Measurements from ENCODE around the gene ITPRID2.

The ITPRID2 gene

DNA sequence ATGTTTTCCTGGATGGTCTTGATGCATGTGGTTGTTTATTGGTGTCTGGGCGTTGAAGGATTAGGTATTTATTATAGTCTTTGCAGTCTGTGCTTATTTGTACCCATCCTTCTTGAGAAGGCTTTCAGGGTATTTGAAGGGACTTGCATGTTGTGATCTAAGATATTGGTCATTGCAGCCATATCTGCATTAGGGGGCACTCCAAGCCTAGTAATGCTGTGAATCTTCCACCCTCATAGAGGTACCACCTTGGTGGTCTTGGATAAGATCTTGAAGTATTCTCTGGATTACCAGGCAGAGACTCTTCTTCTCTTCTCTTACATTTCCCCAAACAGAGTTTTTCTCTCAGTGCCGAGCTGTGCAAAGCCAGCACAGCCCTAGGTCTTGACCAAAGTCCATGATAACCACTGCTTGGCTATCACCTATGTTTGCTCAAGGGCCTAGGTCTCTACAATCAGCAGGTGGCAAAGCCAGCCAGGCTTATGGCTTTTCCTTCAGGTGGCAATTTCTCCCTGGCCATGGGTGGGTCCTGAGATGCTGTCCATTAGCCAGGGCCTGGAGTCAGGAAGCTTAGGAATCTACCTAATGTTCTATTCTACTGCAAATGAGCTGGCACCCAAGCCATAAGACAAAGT is 78.7 kb downstream of the ITPRID2 start:
- DNase-seq: no peak

DNA sequence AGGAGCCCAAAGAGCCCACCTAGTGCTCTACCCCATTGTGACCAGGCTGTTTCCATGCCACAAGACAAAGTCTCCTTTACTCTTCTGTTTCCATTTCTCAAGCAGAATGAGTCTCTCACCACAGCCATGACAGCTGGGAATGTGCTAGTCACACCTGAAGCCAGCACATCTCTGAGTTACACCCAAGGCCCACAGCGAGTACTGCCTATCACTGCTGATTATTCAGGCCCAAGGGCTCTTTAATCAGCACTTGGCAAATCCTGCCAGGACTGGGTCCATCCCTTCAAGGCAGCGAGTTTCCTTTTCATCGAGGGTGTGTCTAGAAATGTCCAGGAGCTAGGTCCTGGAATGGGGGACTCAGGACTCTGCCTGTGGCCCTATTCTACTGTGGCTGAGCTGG is 79.5 kb downstream of the ITPRID2 start:
- no peak for DNase-seq

- DNase-seq: no peak
Observed at GRCh38 chr2:181972431-181973170, 81.1 kb downstream of the ITPRID2 start.

GRCh38 chr2:181973171-181973783 is 81.7 kb downstream of the ITPRID2 start:
- DNase-seq: no peak

- no peak for DNase-seq
Observed at GRCh38 chr2:181977661-181978350, 86.3 kb downstream of the ITPRID2 start.

DNA sequence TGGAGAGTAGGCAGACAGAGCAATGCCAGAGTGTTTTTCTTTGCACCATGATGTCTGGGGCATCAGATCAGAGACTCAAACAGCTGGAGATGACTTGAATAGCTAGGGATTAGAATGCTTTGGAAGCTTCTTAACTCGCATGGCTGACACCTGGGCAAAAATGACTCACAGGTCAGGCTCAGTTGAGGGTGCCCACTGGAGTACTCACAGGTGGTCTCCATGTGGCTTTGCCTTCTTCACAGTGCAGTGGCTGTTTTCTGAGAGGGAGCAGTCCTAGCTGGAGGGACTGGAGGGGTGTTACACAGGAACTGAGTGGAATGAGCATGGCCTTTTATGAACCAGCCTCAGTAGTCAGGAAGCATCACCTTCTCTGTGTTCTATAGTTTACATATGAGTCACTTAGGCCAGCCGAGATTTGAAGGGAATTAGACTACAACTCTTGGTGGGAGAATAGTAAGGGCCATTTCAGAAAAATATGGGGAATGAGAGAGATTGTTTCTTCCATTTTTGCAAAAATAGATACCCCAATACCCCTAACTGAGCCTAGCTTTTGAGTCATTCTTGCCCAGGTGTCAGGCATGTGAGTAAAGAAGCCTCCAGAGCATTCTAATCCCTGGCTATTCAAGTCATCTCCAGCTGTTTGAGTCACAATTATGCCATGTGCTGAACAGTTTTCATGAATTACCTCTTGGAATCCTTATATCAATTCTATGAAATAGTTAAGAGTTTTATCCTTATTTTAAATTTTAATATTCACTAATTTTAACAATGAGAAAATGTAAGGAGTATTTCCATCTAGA is 87.0 kb downstream of the ITPRID2 start:
- no peak for DNase-seq

Measured in activated CD4-positive, CD25-positive, alpha-beta regulatory T cell treated with anti-CD3 and anti-CD28 coated beads, Interleukin-2, amount 50 U/mL, for 72 hours (primary cell).